CD14-positive monocyte (primary cell): Measurements from ENCODE around the gene PANK1. TPM values are rescaled to one million over a fixed set of nuclear protein-coding genes. Genes with fewer than 3 reads are reported as not detected.

ENCODE experiments used
- DNase-seq, 3 donors: peaks; one replicate each; pipeline ENCODE4 v3.0.0-alpha.2; 2011 to 2022
- H2AFZ ChIP-seq: 2 replicates; pipeline ENCODE4 v1.6.0; 2012; ENCODE audit warnings: mild to moderate bottlenecking, low read depth, low read length, inconsistent platforms; ENCODE audit not compliant: insufficient read depth, poor library complexity, severe bottlenecking
- H3K27ac ChIP-seq, 2 donors: 1 replicate in 1 of 2; 2 replicates in 1 of 2; pipeline ENCODE4 v1.5.1; 2012 to 2013; ENCODE audit warnings: low read length in 2 of 2, control low read depth in 1 of 2, inconsistent platforms in 1 of 2, low read depth in 1 of 2, mild to moderate bottlenecking in 1 of 2
- H3K27me3 ChIP-seq, 2 donors: one replicate each; pipeline versions ENCODE4 v1.6.0 to v1.6.1; 2011 to 2013; ENCODE audit warnings: low read length in 2 of 2; ENCODE audit not compliant: control insufficient read depth in 2 of 2, insufficient read depth in 2 of 2
- H3K36me3 ChIP-seq, 2 donors: replicated peaks in 1 of 2; 1 replicate in 1 of 2; 2 replicates in 1 of 2; pipeline versions ENCODE4 v1.5.1 to v1.6.1; 2012 to 2013; ENCODE audit warnings: low read length in 2 of 2, control low read depth in 1 of 2, inconsistent platforms in 1 of 2, mild to moderate bottlenecking in 1 of 2; ENCODE audit not compliant: insufficient read depth in 2 of 2, control insufficient read depth in 1 of 2
- H3K4me1 ChIP-seq, 2 donors: 1 replicate in 1 of 2; 2 replicates in 1 of 2; pipeline versions ENCODE4 v1.5.1 to v1.6.1; 2012 to 2013; ENCODE audit warnings: low read length in 2 of 2, control low read depth in 1 of 2, inconsistent platforms in 1 of 2, mild to moderate bottlenecking in 1 of 2, moderate library complexity in 1 of 2; ENCODE audit not compliant: insufficient read depth in 2 of 2, control insufficient read depth in 1 of 2
- H3K4me2 ChIP-seq: replicated peaks from 2 replicates; pipeline ENCODE3; 2012; ENCODE audit warnings: low read length, moderate library complexity, mild to moderate bottlenecking; ENCODE audit not compliant: poor library complexity, severe bottlenecking; ENCODE audit errors: extremely low read depth
- H3K4me3 ChIP-seq, 3 experiments: fragments of 200-600 bp in 1 of 3; sonication (generic) in 1 of 3; replicated peaks in 1 of 3; 1 replicate in 2 of 3; 2 replicates in 1 of 3; pipeline ENCODE4 v1.5.1; 2011 to 2013; ENCODE audit warnings: low read length in 3 of 3, mild to moderate bottlenecking in 3 of 3, control low read depth in 2 of 3, low read depth in 2 of 3, inconsistent platforms in 1 of 3, moderate library complexity in 1 of 3
- H3K79me2 ChIP-seq: 2 replicates; pipeline ENCODE4 v1.6.0; 2012; ENCODE audit warnings: mild to moderate bottlenecking, control low read depth, inconsistent platforms, low read length, moderate library complexity; ENCODE audit not compliant: insufficient read depth
- H3K9ac ChIP-seq: 2 replicates; pipeline ENCODE4 v1.6.0; 2017; ENCODE audit warnings: low read length, mild to moderate bottlenecking; ENCODE audit not compliant: insufficient read depth, poor library complexity, severe bottlenecking
- H3K9me3 ChIP-seq, 2 donors: replicated peaks in 1 of 2; 1 replicate in 1 of 2; 2 replicates in 1 of 2; pipeline versions ENCODE4 v1.5.1 to v1.6.1; 2012 to 2013; ENCODE audit warnings: low read length in 2 of 2, control low read depth in 1 of 2; ENCODE audit not compliant: control insufficient read depth in 1 of 2, insufficient read depth in 1 of 2
- H4K20me1 ChIP-seq: 2 replicates; pipeline ENCODE4 v1.6.0; 2012; ENCODE audit warnings: mild to moderate bottlenecking, low read length, control low read depth, moderate library complexity; ENCODE audit not compliant: insufficient read depth
- H3K27ac Mint-ChIP-seq, 7 donors: one replicate each; pipeline ENCODE4 v1.8.0; 2020; ENCODE audit warnings: mild to moderate bottlenecking in 7 of 7, mixed read lengths in 7 of 7, moderate library complexity in 6 of 7, inconsistent platforms in 2 of 7
- H3K27me3 Mint-ChIP-seq, 3 donors: one replicate each; pipeline ENCODE4 v1.8.0; 2021 to 2022; ENCODE audit warnings: low read depth in 3 of 3, mild to moderate bottlenecking in 3 of 3, mixed read lengths in 3 of 3, moderate library complexity in 3 of 3, inconsistent platforms in 1 of 3
- H3K36me3 Mint-ChIP-seq, 2 donors: one replicate each; pipeline ENCODE4 v1.8.0; 2020; ENCODE audit warnings: mixed read lengths in 2 of 2, inconsistent platforms in 1 of 2, mild to moderate bottlenecking in 1 of 2
- H3K4me1 Mint-ChIP-seq: one replicate; pipeline ENCODE4 v1.8.0; 2020; ENCODE audit warnings: mild to moderate bottlenecking, mixed read lengths
- H3K4me3 Mint-ChIP-seq, 2 donors: one replicate each; pipeline ENCODE4 v1.8.0; 2020; ENCODE audit warnings: mild to moderate bottlenecking in 2 of 2, mixed read lengths in 2 of 2, moderate library complexity in 1 of 2
- H3K9me3 Mint-ChIP-seq, 7 donors: one replicate each; pipeline ENCODE4 v1.8.0; 2020 to 2022; ENCODE audit warnings: mixed read lengths in 7 of 7, mild to moderate bottlenecking in 6 of 7, moderate library complexity in 6 of 7, inconsistent platforms in 2 of 7
- CTCF ChIP-seq: fragments of 200-600 bp; IDR thresholded peaks from one replicate; pipeline ENCODE4 v1.8.0; 2022; ENCODE audit warnings: antibody characterized with exemption, mild to moderate bottlenecking
- WGBS: methylation state at CpG from one replicate; pipeline ENCODE4 v1.1.5; 2013; ENCODE audit warnings: missing lambda C conversion rate; ENCODE audit not compliant: insufficient coverage; 5-methylcytosine and 5-hydroxymethylcytosine counted together
- intact Hi-C, 2 donors: fragments of 100-400 bp; cut with micrococcal nuclease; formaldehyde crosslinking; loops; one replicate each; pipeline versions ENCODE4 v1.15.0 to v1.15.1; 2023
- polyA plus RNA-seq, 3 donors: library from polyadenylated mRNA; depleted of rRNA in 1 of 3; unstranded in 2 of 3; stranded (reverse) in 1 of 3; fragments of 300-500 nt in 2 of 3; fragments of >200 nt in 1 of 3; fragmentation: Illumina TruSeq in 2 of 3; gene quantifications; 1 replicate in 2 of 3; 2 replicates in 1 of 3; pipeline ENCODE4 v1.2.3, GENCODE V29; 2012 to 2021

The PANK1 gene
- polyA plus RNA-seq, 3 donors, result 0.31 to 0.67 (median 0.61) TPM

GRCh38 chr10:89609833-89610346 is 35.2 kb downstream of the PANK1 start:
- 60% methylated on average over 1 of the region's 2 CpGs for WGBS
- H3K27ac Mint-ChIP-seq, result peak overlapping the region in 1 of 7 donors; percentile 3

GRCh38 chr10:89604200-89604599 is 40.8 kb downstream of the PANK1 start:
- peaks cover under 1% of the 10 kb centered on the region in 2 donors for H3K36me3 ChIP-seq
- WGBS, result 100% methylated on average over 3 of the region's 5 CpGs
- DNase-seq, result no peak
- Mint-ChIP-seq H3K9me3 (peaks cover 0 to 3% (median 0%) of the 10 kb centered on the region in 7 donors), H3K27ac (peak overlapping the region in 1 of 7 donors; percentile 37), H3K4me3 (no peak overlapping the region), H3K36me3 (peaks cover 6 to 17% of the 10 kb centered on the region in 2 donors), H3K4me1 (no peaks in the 10 kb centered on the region), H3K27me3 (peaks cover 0 to 1% (median 0%) of the 10 kb centered on the region in 3 donors)
- no peak for TF ChIP-seq CTCF
- H3K4me3 ChIP-seq, result no peak overlapping the region
- H4K20me1 ChIP-seq, result no peaks in the 10 kb centered on the region
- no peak overlapping the region for H3K4me2 ChIP-seq
- H3K27ac ChIP-seq, result no peak overlapping the region
- H3K79me2 ChIP-seq, result no peaks in the 10 kb centered on the region
- H3K9ac ChIP-seq, result no peak overlapping the region
- H3K27me3 ChIP-seq, result no peaks in the 10 kb centered on the region
- H3K9me3 ChIP-seq, result no peaks in the 10 kb centered on the region
- intact Hi-C loops, result no loop called here
- H2AFZ ChIP-seq, result no peak overlapping the region
- H3K4me1 ChIP-seq, result no peaks in the 10 kb centered on the region

More at GRCh38 chr10:89609833-89610346, 35.2 kb downstream of the PANK1 start:
- H3K4me3 ChIP-seq, result no peak overlapping the region
- H3K36me3 ChIP-seq, result peaks cover 8 to 17% of the 10 kb centered on the region in 2 donors
- Mint-ChIP-seq H3K9me3 (peaks cover 0 to 3% (median 0%) of the 10 kb centered on the region in 7 donors), H3K4me1 (no peaks in the 10 kb centered on the region), H3K36me3 (peaks cover 15 to 25% of the 10 kb centered on the region in 2 donors), H3K4me3 (no peak overlapping the region), H3K27me3 (peaks cover 0 to 1% (median 0%) of the 10 kb centered on the region in 3 donors)
- no peak for TF ChIP-seq CTCF
- H3K4me1 ChIP-seq, result no peaks in the 10 kb centered on the region
- H3K9me3 ChIP-seq, result no peaks in the 10 kb centered on the region
- no peak overlapping the region for H3K27ac ChIP-seq
- no peak overlapping the region for H3K9ac ChIP-seq
- intact Hi-C loops, result no loop called here
- DNase-seq, result no peak
- no peaks in the 10 kb centered on the region for H3K27me3 ChIP-seq
- no peak overlapping the region for H2AFZ ChIP-seq
- H4K20me1 ChIP-seq, result no peaks in the 10 kb centered on the region
- no peak overlapping the region for H3K4me2 ChIP-seq
- H3K79me2 ChIP-seq, result no peaks in the 10 kb centered on the region
